DOHH2 (cell line): ENCODE measurements around the gene PARP8.

ENCODE experiments used
- H3F3A ChIP-seq: fragments of 200-600 bp; sonication (generic), shearing (Covaris generic); 2 replicates; pipeline ENCODE4 v1.6.0; 2016; ENCODE audit warnings: antibody characterized with exemption, mild to moderate bottlenecking; ENCODE audit not compliant: control insufficient read depth, insufficient read depth
- H3K27ac ChIP-seq: fragments of 200-600 bp; sonication (generic); 2 replicates; pipeline ENCODE4 v1.5.1; 2014; ENCODE audit warnings: low read depth, mild to moderate bottlenecking, low read length, moderate library complexity
- H3K27me3 ChIP-seq: fragments of 200-600 bp; sonication (generic); 2 replicates; pipeline ENCODE4 v1.6.1; 2014; ENCODE audit warnings: mild to moderate bottlenecking, low read length, mixed read lengths; ENCODE audit not compliant: control insufficient read depth
- H3K36me3 ChIP-seq: fragments of 200-600 bp; sonication (generic); 2 replicates; pipeline ENCODE4 v1.6.1; 2014; ENCODE audit warnings: mild to moderate bottlenecking, low read length, moderate library complexity, mixed read lengths; ENCODE audit not compliant: control insufficient read depth
- H3K4me1 ChIP-seq: fragments of 200-600 bp; sonication (generic); 2 replicates; pipeline ENCODE4 v1.6.1; 2014; ENCODE audit warnings: mild to moderate bottlenecking, low read length, mixed read lengths; ENCODE audit not compliant: control insufficient read depth
- H3K4me2 ChIP-seq: fragments of 200-600 bp; sonication (generic); 2 replicates; pipeline ENCODE4 v1.6.0; 2014; ENCODE audit warnings: mild to moderate bottlenecking, low read length, moderate library complexity
- H3K4me3 ChIP-seq: fragments of 200-600 bp; sonication (generic); 2 replicates; pipeline ENCODE4 v1.5.1; 2014; ENCODE audit warnings: mild to moderate bottlenecking, low read length, mixed read lengths
- H3K79me2 ChIP-seq: fragments of 200-600 bp; sonication (generic); 2 replicates; pipeline ENCODE4 v1.6.1; 2014; ENCODE audit warnings: mild to moderate bottlenecking, low read length, mixed read lengths; ENCODE audit not compliant: control insufficient read depth
- H3K9me2 ChIP-seq: fragments of 200-600 bp; sonication (generic); replicated peaks from 2 replicates; pipeline ENCODE4 v1.6.1; 2014; ENCODE audit warnings: mild to moderate bottlenecking, low read length, mixed read lengths; ENCODE audit not compliant: control insufficient read depth
- H3K9me3 ChIP-seq: fragments of 200-600 bp; sonication (generic); 2 replicates; pipeline ENCODE4 v1.6.1; 2014; ENCODE audit warnings: antibody characterized with exemption, low read length, mixed read lengths; ENCODE audit not compliant: control insufficient read depth, insufficient read depth
- H4K20me1 ChIP-seq: fragments of 200-600 bp; sonication (generic); 2 replicates; pipeline ENCODE4 v1.6.0; 2014; ENCODE audit warnings: low read depth, mild to moderate bottlenecking, antibody characterized with exemption, low read length, moderate library complexity; ENCODE audit not compliant: control insufficient read depth, insufficient read depth
- EZH2phosphoT487 ChIP-seq: fragments of 200-600 bp; sonication (generic); IDR thresholded peaks from 2 replicates; pipeline ENCODE4 v1.6.1; 2017; ENCODE audit warnings: borderline replicate concordance, mild to moderate bottlenecking, antibody characterized with exemption, low read length, moderate library complexity, mixed read lengths
- TF ChIP-seq, protein P1 (sequence below): fragments of 200-600 bp; sonication (generic); IDR thresholded peaks from one replicate; pipeline ENCODE4 v1.5.1; 2014; ENCODE audit warnings: antibody characterized with exemption, mild to moderate bottlenecking, low read depth, low read length; ENCODE audit not compliant: poor library complexity, severe bottlenecking

PARP8 gene

DNA sequence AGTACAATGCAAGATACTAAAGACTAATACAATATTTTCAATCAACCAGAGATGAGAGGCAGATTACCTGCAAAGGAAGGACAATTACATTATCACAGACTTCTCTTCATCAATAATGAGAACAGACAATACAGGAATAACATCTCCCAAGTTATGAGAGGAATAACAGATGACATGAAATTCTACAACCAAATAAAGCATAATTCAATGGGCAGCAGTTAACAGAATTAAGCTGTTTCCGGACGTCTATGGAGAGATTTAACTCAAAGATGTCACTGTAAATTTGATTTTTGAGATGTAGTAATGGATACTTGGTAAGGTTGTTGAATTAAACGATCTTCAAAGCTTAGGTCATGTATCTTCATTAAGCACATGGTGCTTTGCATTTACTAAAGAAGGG is 19.8 kb upstream of the PARP8 start:
- Histone ChIP-seq H3K36me3 (no peaks in the 10 kb centered on the region), H3K4me3 (no peak overlapping the region), H3K4me2 (no peak overlapping the region)

DNA sequence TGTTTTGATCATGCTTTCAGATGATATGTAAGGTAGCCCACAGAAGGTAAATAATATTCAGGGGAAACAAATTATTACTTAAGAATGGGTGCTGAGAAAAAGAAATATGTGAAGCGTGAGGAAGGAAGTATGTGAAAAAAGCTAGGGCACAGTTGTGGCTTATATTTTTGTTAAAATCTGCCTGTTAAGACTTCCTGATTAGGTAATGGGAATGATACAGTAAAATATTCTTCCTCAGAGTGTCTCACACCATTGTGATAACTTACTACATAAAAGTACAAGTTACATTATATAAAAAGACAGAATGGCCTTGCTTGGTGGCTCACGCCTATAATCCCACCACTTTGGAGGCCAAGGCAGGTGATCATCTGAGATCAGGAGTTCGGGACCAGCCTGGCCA is 18.7 kb upstream of the PARP8 start:
- Histone ChIP-seq H3K27me3 (no peaks in the 10 kb centered on the region), H3K9me2 (no peaks in the 10 kb centered on the region), H3K79me2 (no peaks in the 10 kb centered on the region), H4K20me1 (no peaks in the 10 kb centered on the region), H3K9me3 (no peaks in the 10 kb centered on the region), H3K36me3 (no peaks in the 10 kb centered on the region), H3K4me2 (no peak overlapping the region), H3K4me3 (no peak overlapping the region), H3F3A (0 out of 2 replicates have a peak, but pooled peaks cover 7% of the 10 kb centered on the region), H3K4me1 (no peaks in the 10 kb centered on the region), H3K27ac (no peak overlapping the region)
- no peak for TF ChIP-seq EZH2phosphoT487
- TF ChIP-seq, protein P1, sequence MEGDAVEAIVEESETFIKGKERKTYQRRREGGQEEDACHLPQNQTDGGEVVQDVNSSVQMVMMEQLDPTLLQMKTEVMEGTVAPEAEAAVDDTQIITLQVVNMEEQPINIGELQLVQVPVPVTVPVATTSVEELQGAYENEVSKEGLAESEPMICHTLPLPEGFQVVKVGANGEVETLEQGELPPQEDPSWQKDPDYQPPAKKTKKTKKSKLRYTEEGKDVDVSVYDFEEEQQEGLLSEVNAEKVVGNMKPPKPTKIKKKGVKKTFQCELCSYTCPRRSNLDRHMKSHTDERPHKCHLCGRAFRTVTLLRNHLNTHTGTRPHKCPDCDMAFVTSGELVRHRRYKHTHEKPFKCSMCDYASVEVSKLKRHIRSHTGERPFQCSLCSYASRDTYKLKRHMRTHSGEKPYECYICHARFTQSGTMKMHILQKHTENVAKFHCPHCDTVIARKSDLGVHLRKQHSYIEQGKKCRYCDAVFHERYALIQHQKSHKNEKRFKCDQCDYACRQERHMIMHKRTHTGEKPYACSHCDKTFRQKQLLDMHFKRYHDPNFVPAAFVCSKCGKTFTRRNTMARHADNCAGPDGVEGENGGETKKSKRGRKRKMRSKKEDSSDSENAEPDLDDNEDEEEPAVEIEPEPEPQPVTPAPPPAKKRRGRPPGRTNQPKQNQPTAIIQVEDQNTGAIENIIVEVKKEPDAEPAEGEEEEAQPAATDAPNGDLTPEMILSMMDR = no peak

More for the DNA sequence above, 19.8 kb upstream of the PARP8 start:
- 0 out of 2 replicates have a peak, but pooled peaks cover 7% of the 10 kb centered on the region for H3F3A ChIP-seq
- no peaks in the 10 kb centered on the region for H3K4me1 ChIP-seq
- H3K9me2 ChIP-seq = no peaks in the 10 kb centered on the region
- no peaks in the 10 kb centered on the region for H3K27me3 ChIP-seq
- H3K9me3 ChIP-seq = no peaks in the 10 kb centered on the region
- no peak overlapping the region for H3K27ac ChIP-seq
- no peaks in the 10 kb centered on the region for H4K20me1 ChIP-seq
- no peak for TF ChIP-seq EZH2phosphoT487
- TF ChIP-seq, protein P1 = no peak
- H3K79me2 ChIP-seq = no peaks in the 10 kb centered on the region

DNA sequence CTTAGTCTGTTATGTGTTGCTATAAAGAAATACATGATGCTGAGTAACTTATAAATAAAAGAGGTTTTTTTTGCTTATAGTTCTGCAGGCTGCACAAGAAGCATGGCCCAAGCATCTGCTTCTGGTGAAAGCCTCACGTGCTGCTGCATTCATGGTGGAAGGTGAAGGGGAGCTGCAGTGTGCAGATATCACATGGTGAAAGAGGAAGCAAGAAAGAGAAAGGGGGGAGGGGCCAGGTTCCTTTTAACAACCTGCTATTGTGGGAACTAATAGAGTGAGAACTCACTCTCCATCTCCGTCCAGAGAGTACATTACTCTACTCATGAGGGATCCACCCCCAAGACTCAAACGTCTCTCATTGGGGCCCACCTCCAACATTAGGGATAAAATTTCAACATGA is 12.5 kb upstream of the PARP8 start:
- Histone ChIP-seq H3K4me2 (peak overlapping the region; percentile 45), H3K4me3 (peak overlapping the region; percentile 28), H3K4me1 (peaks cover 28% of the 10 kb centered on the region), H4K20me1 (no peaks in the 10 kb centered on the region), H3K79me2 (no peaks in the 10 kb centered on the region), H3K36me3 (peaks cover 5% of the 10 kb centered on the region), H3K27ac (peak overlapping the region; percentile 12; the same call in 1 of the 2 replicates), H3F3A (0 out of 2 replicates have a peak, but pooled peaks cover 4% of the 10 kb centered on the region), H3K9me3 (peaks cover 6% of the 10 kb centered on the region), H3K9me2 (no peaks in the 10 kb centered on the region), H3K27me3 (no peaks in the 10 kb centered on the region)
- TF ChIP-seq, protein P1 = no peak
- no peak for TF ChIP-seq EZH2phosphoT487
